GM12874 (cell line): ENCODE data around the gene PDE11A.
A peak's percentile ranks its signal among the peaks of the same experiment; 100 is the strongest.

Experiments used
- CTCF ChIP-seq: IDR thresholded peaks from 2 replicates; pipeline ENCODE4 v1.5.1; 2011; ENCODE audit warnings: low read depth, mild to moderate bottlenecking, control low read depth, low read length, moderate library complexity; ENCODE audit not compliant: insufficient read depth

PDE11A gene

GRCh38 chr2:177616066-177616465 is 456.5 kb downstream of the PDE11A start:
- no peak for TF ChIP-seq CTCF

DNA sequence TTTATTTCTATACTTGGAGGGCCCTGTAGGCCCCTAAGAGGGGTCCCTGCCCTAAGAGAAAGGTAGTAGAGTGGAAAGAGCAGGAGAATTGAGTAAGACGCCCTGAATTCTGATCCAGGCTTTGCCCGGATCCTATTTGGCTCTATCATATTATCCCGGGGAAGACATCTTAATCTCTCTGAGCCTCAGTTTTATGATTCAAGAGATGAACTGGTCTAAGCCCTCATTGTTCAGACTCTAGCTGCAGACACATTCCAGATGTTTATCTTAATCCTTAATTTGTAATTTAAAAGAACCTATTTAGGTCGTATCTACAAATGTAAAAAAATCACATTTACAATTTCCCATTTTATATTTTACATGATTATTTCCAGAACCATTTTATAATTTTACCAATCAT is 459.9 kb downstream of the PDE11A start:
- TF ChIP-seq CTCF, result no peak

DNA sequence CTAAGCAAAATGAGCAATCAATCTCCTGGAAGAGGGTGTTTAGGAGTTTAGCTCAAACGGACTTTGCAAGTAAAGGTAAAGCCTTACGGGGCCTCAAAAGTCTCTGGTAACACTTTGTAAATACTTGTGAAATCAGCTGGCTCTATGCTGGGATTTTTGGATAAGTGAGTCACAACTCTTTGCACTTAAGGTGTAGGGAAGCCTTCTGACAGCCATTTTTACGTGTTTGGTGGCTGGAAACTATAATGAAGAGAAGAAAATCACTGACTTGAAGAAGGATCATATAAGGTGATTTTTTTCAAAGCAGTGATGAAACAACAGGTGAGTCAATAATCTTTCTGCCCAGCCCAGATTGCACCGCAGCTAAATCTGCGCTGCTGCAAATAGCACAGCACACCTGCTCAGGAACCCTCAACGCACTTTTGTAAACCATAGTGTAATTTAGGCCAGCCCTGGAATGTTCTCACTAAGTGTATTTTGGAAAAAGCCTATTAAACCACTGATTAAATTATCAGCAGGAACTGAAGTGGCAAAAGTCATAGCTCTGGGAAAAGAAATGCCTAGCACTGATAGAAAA is 461.2 kb downstream of the PDE11A start:
- no peak for TF ChIP-seq CTCF

DNA sequence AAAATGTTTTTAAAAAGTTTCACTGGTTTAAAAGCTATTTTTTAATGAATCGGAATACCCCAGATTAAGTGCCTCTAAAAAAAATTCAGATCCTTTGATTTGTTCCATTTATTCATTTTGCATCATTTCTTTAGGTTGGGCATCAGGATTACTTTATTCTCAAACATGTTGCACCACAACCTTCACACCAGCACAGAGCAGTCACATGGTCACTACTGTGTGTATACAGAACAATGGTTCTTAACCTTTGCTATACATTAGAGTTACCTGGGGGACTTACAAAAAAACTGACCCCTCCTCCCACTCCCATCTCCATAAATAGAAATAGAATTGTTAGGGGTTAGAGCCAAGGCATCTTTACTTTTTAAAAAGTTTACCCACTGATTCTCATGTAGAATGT is 461.8 kb downstream of the PDE11A start:
- no peak for TF ChIP-seq CTCF

GRCh38 chr2:177606636-177607035 is 465.9 kb downstream of the PDE11A start:
- TF ChIP-seq CTCF, result no peak

GRCh38 chr2:177604271-177605065 is 468.1 kb downstream of the PDE11A start:
- TF ChIP-seq CTCF, result peak; percentile 62

DNA sequence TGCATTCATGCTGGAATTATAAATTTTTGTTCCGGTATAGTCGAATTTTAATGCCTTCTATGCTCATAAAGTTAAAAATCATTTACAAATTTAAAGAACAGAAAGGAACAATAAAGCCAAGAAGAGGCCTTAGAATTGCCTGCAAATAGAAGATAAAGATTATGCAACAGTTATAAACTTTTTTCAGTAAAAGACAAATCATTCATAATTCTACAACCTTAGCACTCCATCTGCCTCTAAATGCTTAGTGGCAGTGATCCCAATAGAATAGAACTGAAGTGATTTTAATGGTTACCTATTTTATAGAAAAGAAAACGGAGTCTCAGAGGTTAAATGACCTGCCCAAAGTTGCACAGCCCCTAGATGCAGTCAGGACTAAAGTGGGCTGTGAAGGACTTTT is 468.8 kb downstream of the PDE11A start:
- no peak for TF ChIP-seq CTCF
